Activated T-cell treated with anti-CD3 and anti-CD28 coated beads, Interleukin-2, amount 50 U/mL, for 72 hours (primary cell): ENCODE results near the gene TENT4B. TPM values are rescaled to one million over a fixed set of nuclear protein-coding genes. Genes with fewer than 3 reads are reported as not detected.

Source experiments
- ATAC-seq, 2 donors: fragments of 150-1000 bp; cut with Tn5 transposase; replicated peaks in 1 of 2; 2 replicates each; pipeline ENCODE4 v1.10.0; 2021; ENCODE audit warnings: moderate library complexity in 2 of 2, mild to moderate bottlenecking in 1 of 2
- DNase-seq, 2 donors: peaks; one replicate each; pipeline ENCODE4 v3.0.0; 2021 to 2022; ENCODE audit warnings: mixed read lengths in 1 of 2
- H3K27ac Mint-ChIP-seq: one replicate; pipeline ENCODE4 v1.8.0; 2022; ENCODE audit warnings: mild to moderate bottlenecking, moderate library complexity, mixed read lengths
- H3K27me3 Mint-ChIP-seq: one replicate; pipeline ENCODE4 v1.8.0; 2022; ENCODE audit warnings: low read depth, mixed read lengths
- H3K36me3 Mint-ChIP-seq, 2 donors: one replicate each; pipeline ENCODE4 v1.8.0; 2022; ENCODE audit warnings: mixed read lengths in 2 of 2, mild to moderate bottlenecking in 1 of 2; ENCODE audit not compliant: insufficient read depth in 2 of 2
- H3K4me1 Mint-ChIP-seq: one replicate; pipeline ENCODE4 v1.8.0; 2022; ENCODE audit warnings: low read depth, mixed read lengths
- H3K4me3 Mint-ChIP-seq, 2 donors: one replicate each; pipeline ENCODE4 v1.8.0; 2022; ENCODE audit warnings: mild to moderate bottlenecking in 2 of 2, mixed read lengths in 2 of 2, moderate library complexity in 2 of 2
- H3K9me3 Mint-ChIP-seq, 2 donors: one replicate each; pipeline ENCODE4 v1.8.0; 2022; ENCODE audit warnings: mixed read lengths in 2 of 2
- total RNA-seq, 2 donors: library from RNA; stranded (reverse); gene quantifications; one replicate each; pipeline ENCODE4 v1.2.3, GENCODE V29; 2022

The TENT4B gene
- total RNA-seq, 2 donors from 2014 or later, result 27.5 to 29.0 TPM

GRCh38 chr16:50190292-50190691, 37.2 kb downstream of the TENT4B start:
- DNase-seq (no peak), ATAC-seq (no peak)
- no peak overlapping the region for H3K27ac Mint-ChIP-seq
- no peaks in the 10 kb centered on the region for H3K36me3 Mint-ChIP-seq
- no peaks in the 10 kb centered on the region for H3K27me3 Mint-ChIP-seq
- peaks cover 33% of the 10 kb centered on the region for H3K4me1 Mint-ChIP-seq
- no peak overlapping the region for H3K4me3 Mint-ChIP-seq
- H3K9me3 Mint-ChIP-seq, result no peaks in the 10 kb centered on the region

- Mint-ChIP-seq H3K4me3 (no peak overlapping the region), H3K4me1 (peaks cover 49% of the 10 kb centered on the region), H3K36me3 (no peaks in the 10 kb centered on the region), H3K27ac (no peak overlapping the region), H3K9me3 (no peaks in the 10 kb centered on the region), H3K27me3 (no peaks in the 10 kb centered on the region)
- no peak for ATAC-seq
- no peak for DNase-seq
Observed at GRCh38 chr16:50192386-50193050, 39.4 kb downstream of the TENT4B start.

- H3K27me3 Mint-ChIP-seq, result no peaks in the 10 kb centered on the region
- no peaks in the 10 kb centered on the region for H3K9me3 Mint-ChIP-seq
- no peak overlapping the region for H3K4me3 Mint-ChIP-seq
- ATAC-seq, result no peak
- no peak overlapping the region for H3K27ac Mint-ChIP-seq
- no peak for DNase-seq
- H3K36me3 Mint-ChIP-seq, result no peaks in the 10 kb centered on the region
- H3K4me1 Mint-ChIP-seq, result peaks cover 50% of the 10 kb centered on the region
Observed at GRCh38 chr16:50193594-50193993, 40.5 kb downstream of the TENT4B start.

- DNase-seq, result no peak
- H3K27ac Mint-ChIP-seq, result peak overlapping the region; percentile 35
- H3K9me3 Mint-ChIP-seq, result no peaks in the 10 kb centered on the region
- ATAC-seq, result no peak
- peaks cover 55% of the 10 kb centered on the region for H3K4me1 Mint-ChIP-seq
- H3K36me3 Mint-ChIP-seq, result no peaks in the 10 kb centered on the region
- peak overlapping the region in 1 of 2 donors; percentile 58 for H3K4me3 Mint-ChIP-seq
- no peaks in the 10 kb centered on the region for H3K27me3 Mint-ChIP-seq
Observed at GRCh38 chr16:50195276-50195675, 42.2 kb downstream of the TENT4B start.

GRCh38 chr16:50195756-50196155, 42.6 kb downstream of the TENT4B start:
- Mint-ChIP-seq H3K9me3 (no peaks in the 10 kb centered on the region), H3K27me3 (no peaks in the 10 kb centered on the region), H3K36me3 (no peaks in the 10 kb centered on the region), H3K27ac (peak overlapping the region; percentile 75), H3K4me3 (no peak overlapping the region), H3K4me1 (peaks cover 58% of the 10 kb centered on the region)
- ATAC-seq (no peak), DNase-seq (no peak)

GRCh38 chr16:50197582-50197981, 44.5 kb downstream of the TENT4B start:
- Mint-ChIP-seq H3K4me1 (peaks cover 75% of the 10 kb centered on the region), H3K27ac (no peak overlapping the region), H3K27me3 (no peaks in the 10 kb centered on the region), H3K9me3 (no peaks in the 10 kb centered on the region), H3K4me3 (no peak overlapping the region), H3K36me3 (no peaks in the 10 kb centered on the region)
- DNase-seq, result no peak
- ATAC-seq, result no peak

GRCh38 chr16:50198802-50199403, 45.8 kb downstream of the TENT4B start:
- no peak overlapping the region for H3K4me3 Mint-ChIP-seq
- H3K27ac Mint-ChIP-seq, result no peak overlapping the region
- peaks cover 76% of the 10 kb centered on the region for H3K4me1 Mint-ChIP-seq
- H3K9me3 Mint-ChIP-seq, result no peaks in the 10 kb centered on the region
- H3K36me3 Mint-ChIP-seq, result no peaks in the 10 kb centered on the region
- DNase-seq (no peak), ATAC-seq (no peak)
- no peaks in the 10 kb centered on the region for H3K27me3 Mint-ChIP-seq

- ATAC-seq, result peak in 1 of 2 donors; percentile 42
- no peak overlapping the region for H3K4me3 Mint-ChIP-seq
- H3K36me3 Mint-ChIP-seq, result no peaks in the 10 kb centered on the region
- H3K27me3 Mint-ChIP-seq, result no peaks in the 10 kb centered on the region
- H3K9me3 Mint-ChIP-seq, result no peaks in the 10 kb centered on the region
- no peak overlapping the region for H3K27ac Mint-ChIP-seq
- no peak for DNase-seq
- H3K4me1 Mint-ChIP-seq, result peaks cover 54% of the 10 kb centered on the region
Observed at GRCh38 chr16:50201787-50202186, 48.7 kb downstream of the TENT4B start.

- H3K4me1 Mint-ChIP-seq, result peaks cover 50% of the 10 kb centered on the region
- no peaks in the 10 kb centered on the region for H3K36me3 Mint-ChIP-seq
- H3K4me3 Mint-ChIP-seq, result peak overlapping the region in 1 of 2 donors; percentile 16
- no peaks in the 10 kb centered on the region for H3K27me3 Mint-ChIP-seq
- ATAC-seq (no peak), DNase-seq (no peak)
- H3K9me3 Mint-ChIP-seq, result no peaks in the 10 kb centered on the region
- H3K27ac Mint-ChIP-seq, result peak overlapping the region; percentile 85
Observed at GRCh38 chr16:50202926-50203624, 50.0 kb downstream of the TENT4B start.

- ATAC-seq (no peak), DNase-seq (no peak)
- Mint-ChIP-seq H3K27me3 (no peaks in the 10 kb centered on the region), H3K9me3 (no peaks in the 10 kb centered on the region), H3K36me3 (no peaks in the 10 kb centered on the region), H3K27ac (no peak overlapping the region), H3K4me3 (no peak overlapping the region), H3K4me1 (peaks cover 50% of the 10 kb centered on the region)
Observed at GRCh38 chr16:50203681-50204080, 50.6 kb downstream of the TENT4B start.

- ATAC-seq, result no peak
- peaks cover 48% of the 10 kb centered on the region for H3K4me1 Mint-ChIP-seq
Observed at GRCh38 chr16:50204453-50205108, 51.5 kb downstream of the TENT4B start.

GRCh38 chr16:50207652-50208051, 54.5 kb downstream of the TENT4B start:
- Mint-ChIP-seq H3K27me3 (no peaks in the 10 kb centered on the region), H3K9me3 (no peaks in the 10 kb centered on the region), H3K4me3 (no peak overlapping the region), H3K36me3 (peaks cover 0 to 4% of the 10 kb centered on the region in 2 donors), H3K27ac (no peak overlapping the region), H3K4me1 (peaks cover 39% of the 10 kb centered on the region)
- no peak for ATAC-seq
- no peak for DNase-seq

More at GRCh38 chr16:50204453-50205108, 51.5 kb downstream of the TENT4B start:
- Mint-ChIP-seq H3K27me3 (no peaks in the 10 kb centered on the region), H3K36me3 (no peaks in the 10 kb centered on the region), H3K27ac (no peak overlapping the region), H3K9me3 (no peaks in the 10 kb centered on the region), H3K4me3 (no peak overlapping the region)
- DNase-seq, result no peak

GRCh38 chr16:50208460-50208931, 55.4 kb downstream of the TENT4B start:
- Mint-ChIP-seq H3K4me1 (peaks cover 31% of the 10 kb centered on the region), H3K9me3 (no peaks in the 10 kb centered on the region), H3K4me3 (no peak overlapping the region), H3K36me3 (peaks cover 0 to 12% of the 10 kb centered on the region in 2 donors), H3K27me3 (no peaks in the 10 kb centered on the region), H3K27ac (no peak overlapping the region)
- ATAC-seq (no peak), DNase-seq (no peak)
